Measurements from ENCODE around the gene HCAR1.

The HCAR1 gene

DNA sequence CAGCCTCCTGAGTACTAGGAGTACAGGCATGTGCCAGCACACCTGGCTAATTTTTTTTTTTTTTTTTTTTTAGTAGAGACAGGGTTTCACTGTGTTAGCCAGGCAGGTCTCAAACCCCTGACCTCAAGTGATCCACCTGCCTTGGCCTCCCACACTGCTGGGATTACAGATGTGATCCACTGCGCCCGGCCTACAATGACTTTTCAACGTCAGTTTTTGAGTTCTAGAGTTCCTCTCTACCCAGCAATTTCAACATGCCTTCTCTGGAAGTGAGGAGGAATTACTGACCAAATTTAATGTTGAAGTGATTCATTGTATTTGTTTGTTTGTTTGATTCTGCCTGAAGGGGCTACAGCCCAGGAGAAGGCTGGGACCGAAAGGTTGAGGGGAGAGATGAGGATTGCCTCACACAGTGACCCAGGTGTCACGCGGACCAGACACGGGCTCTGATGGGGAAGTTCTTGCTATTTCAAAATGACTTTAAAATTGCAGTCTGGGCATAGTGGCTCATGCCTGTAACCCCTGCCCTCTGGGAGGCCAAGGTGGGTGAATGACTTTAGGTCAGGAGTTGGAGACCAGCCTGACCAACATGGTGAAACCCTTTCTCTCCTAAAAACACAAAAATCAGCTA, 13.4 kb upstream of the HCAR1 start:
- Histone ChIP-seq H3K9me3 (ENCODE audit: control insufficient read depth in 1 of 2, low read length in 2 of 2) (no peaks in the 10 kb centered on the region), H3K4me1 (ENCODE audit: control insufficient read depth in 1 of 2, insufficient read depth in 2 of 2, low read length in 2 of 2) (no peaks in the 10 kb centered on the region), H3K4me3 (ENCODE audit: low read depth in 1 of 2, low read length in 2 of 2) (no peak overlapping the region), H3K36me3 (ENCODE audit: control insufficient read depth in 1 of 2, insufficient read depth in 2 of 2, low read length in 2 of 2) (no peaks in the 10 kb centered on the region), H3K9ac (ENCODE audit: low read depth in 1 of 2, low read length in 2 of 2) (no peak overlapping the region), H3K27me3 (ENCODE audit: control insufficient read depth in 1 of 2, insufficient read depth in 2 of 2, low read length in 2 of 2) (no peaks in the 10 kb centered on the region), H3K27ac (ENCODE audit: low read depth, low read length) (no peak overlapping the region)

DNA sequence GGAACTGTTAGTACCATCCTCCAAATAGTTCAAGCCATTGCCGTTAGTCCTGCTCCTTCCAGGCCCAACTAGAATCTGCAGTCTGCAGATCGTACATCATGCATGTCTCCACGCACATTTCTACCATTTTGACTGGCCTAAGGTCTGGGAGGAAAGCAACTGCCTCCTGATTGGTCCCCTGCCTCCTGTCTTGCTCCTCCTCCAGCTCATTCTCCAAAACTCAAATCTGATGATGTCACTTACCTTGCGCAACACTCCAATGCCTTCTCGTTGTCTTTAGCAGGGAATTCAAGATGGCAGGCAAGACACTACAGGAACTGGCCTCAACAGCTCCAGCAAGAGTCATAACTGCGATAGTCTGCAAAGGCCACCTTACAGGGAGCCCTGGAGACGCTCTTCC, 9.7 kb upstream of the HCAR1 start:
- Histone ChIP-seq H3K27me3 (ENCODE audit: control insufficient read depth in 1 of 2, insufficient read depth in 2 of 2, low read length in 2 of 2) (no peaks in the 10 kb centered on the region), H3K4me1 (ENCODE audit: control insufficient read depth in 1 of 2, insufficient read depth in 2 of 2, low read length in 2 of 2) (no peaks in the 10 kb centered on the region), H3K9ac (ENCODE audit: low read depth in 1 of 2, low read length in 2 of 2) (no peak overlapping the region), H3K9me3 (ENCODE audit: control insufficient read depth in 1 of 2, low read length in 2 of 2) (no peaks in the 10 kb centered on the region), H3K4me3 (ENCODE audit: low read depth in 1 of 2, low read length in 2 of 2) (no peak overlapping the region), H3K27ac (ENCODE audit: low read depth, low read length) (no peak overlapping the region), H3K36me3 (ENCODE audit: control insufficient read depth in 1 of 2, insufficient read depth in 2 of 2, low read length in 2 of 2) (no peaks in the 10 kb centered on the region)

DNA sequence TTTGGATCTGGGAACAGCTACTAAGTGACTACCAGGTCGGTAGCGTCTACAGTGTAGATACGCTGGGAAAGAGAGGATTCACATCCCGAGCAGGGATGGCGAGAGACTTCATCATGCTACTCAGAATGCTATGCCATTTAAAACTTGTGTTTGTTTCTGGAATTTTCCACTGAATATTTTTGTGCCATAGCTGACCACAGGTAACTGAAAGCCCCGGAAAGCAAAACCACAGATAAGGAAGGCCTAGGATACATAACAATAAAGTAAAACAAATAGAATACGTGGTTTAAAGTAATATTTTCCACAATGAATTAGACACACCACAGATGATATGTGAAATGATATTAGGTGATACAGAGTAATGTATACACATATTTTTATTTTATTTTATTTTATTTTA, 7.9 kb upstream of the HCAR1 start:
- Histone ChIP-seq H3K4me1 (ENCODE audit: control insufficient read depth in 1 of 2, insufficient read depth in 2 of 2, low read length in 2 of 2) (no peaks in the 10 kb centered on the region), H3K9me3 (ENCODE audit: control insufficient read depth in 1 of 2, low read length in 2 of 2) (no peaks in the 10 kb centered on the region), H3K36me3 (ENCODE audit: control insufficient read depth in 1 of 2, insufficient read depth in 2 of 2, low read length in 2 of 2) (no peaks in the 10 kb centered on the region), H3K4me3 (ENCODE audit: low read depth in 1 of 2, low read length in 2 of 2) (no peak overlapping the region), H3K9ac (ENCODE audit: low read depth in 1 of 2, low read length in 2 of 2) (no peak overlapping the region), H3K27me3 (ENCODE audit: control insufficient read depth in 1 of 2, insufficient read depth in 2 of 2, low read length in 2 of 2) (no peaks in the 10 kb centered on the region), H3K27ac (ENCODE audit: low read depth, low read length) (no peak overlapping the region)

DNA sequence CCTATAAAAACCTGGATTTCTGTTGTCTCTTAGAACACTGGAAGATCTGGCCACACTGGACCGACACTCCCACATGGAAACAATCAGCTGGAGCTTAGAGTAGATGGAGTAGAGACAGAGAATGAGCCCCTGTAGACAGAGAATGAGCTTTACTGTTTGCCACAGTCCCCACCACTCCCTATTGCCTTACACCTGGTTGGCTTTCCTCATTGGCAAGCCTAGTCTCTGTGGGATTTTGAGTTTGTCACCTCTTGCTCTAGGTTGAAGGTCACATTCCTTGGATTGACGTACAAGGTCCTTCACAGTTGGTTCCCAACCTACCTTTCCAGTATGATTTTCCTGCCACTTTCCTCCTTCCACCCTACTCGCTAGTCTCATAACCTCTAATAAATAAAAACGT, 2.0 kb upstream of the HCAR1 start:
- Histone ChIP-seq H3K4me1 (ENCODE audit: control insufficient read depth in 1 of 2, insufficient read depth in 2 of 2, low read length in 2 of 2) (no peaks in the 10 kb centered on the region), H3K27ac (ENCODE audit: low read depth, low read length) (no peak overlapping the region), H3K27me3 (ENCODE audit: control insufficient read depth in 1 of 2, insufficient read depth in 2 of 2, low read length in 2 of 2) (no peaks in the 10 kb centered on the region), H3K9ac (ENCODE audit: low read depth in 1 of 2, low read length in 2 of 2) (no peak overlapping the region), H3K9me3 (ENCODE audit: control insufficient read depth in 1 of 2, low read length in 2 of 2) (no peaks in the 10 kb centered on the region), H3K4me3 (ENCODE audit: low read depth in 1 of 2, low read length in 2 of 2) (no peak overlapping the region), H3K36me3 (ENCODE audit: control insufficient read depth in 1 of 2, insufficient read depth in 2 of 2, low read length in 2 of 2) (no peaks in the 10 kb centered on the region)

DNA sequence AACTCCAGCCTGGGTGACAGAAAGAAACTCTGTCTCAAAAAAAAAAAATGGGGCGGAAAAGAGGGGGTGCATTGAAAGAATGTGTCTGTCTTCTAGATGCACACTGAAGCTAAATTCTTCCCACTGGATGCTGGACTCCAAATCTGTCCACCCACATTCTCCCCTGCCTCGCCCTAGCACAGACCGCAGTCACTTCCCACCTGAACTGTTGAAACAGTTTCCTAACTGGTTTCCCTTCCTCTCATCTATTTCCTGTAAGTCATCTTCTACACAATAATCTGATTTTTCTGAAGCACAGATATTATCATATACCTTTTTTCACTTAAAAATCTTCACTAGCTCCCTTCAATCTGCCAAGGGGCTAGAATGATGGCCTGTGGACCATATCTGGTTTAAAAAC, 1.5 kb upstream of the HCAR1 start:
- no peaks in the 10 kb centered on the region for H3K9me3 ChIP-seq (ENCODE audit: control insufficient read depth in 1 of 2, low read length in 2 of 2)
- H3K9ac ChIP-seq (ENCODE audit: low read depth in 1 of 2, low read length in 2 of 2) = no peak overlapping the region
- no peak overlapping the region for H3K4me3 ChIP-seq (ENCODE audit: low read depth in 1 of 2, low read length in 2 of 2)
- H3K4me1 ChIP-seq (ENCODE audit: control insufficient read depth in 1 of 2, insufficient read depth in 2 of 2, low read length in 2 of 2) = no peaks in the 10 kb centered on the region
- no peaks in the 10 kb centered on the region for H3K36me3 ChIP-seq (ENCODE audit: control insufficient read depth in 1 of 2, insufficient read depth in 2 of 2, low read length in 2 of 2)
- no peaks in the 10 kb centered on the region for H3K27me3 ChIP-seq (ENCODE audit: control insufficient read depth in 1 of 2, insufficient read depth in 2 of 2, low read length in 2 of 2)
- no peak overlapping the region for H3K27ac ChIP-seq (ENCODE audit: low read depth, low read length)

DNA sequence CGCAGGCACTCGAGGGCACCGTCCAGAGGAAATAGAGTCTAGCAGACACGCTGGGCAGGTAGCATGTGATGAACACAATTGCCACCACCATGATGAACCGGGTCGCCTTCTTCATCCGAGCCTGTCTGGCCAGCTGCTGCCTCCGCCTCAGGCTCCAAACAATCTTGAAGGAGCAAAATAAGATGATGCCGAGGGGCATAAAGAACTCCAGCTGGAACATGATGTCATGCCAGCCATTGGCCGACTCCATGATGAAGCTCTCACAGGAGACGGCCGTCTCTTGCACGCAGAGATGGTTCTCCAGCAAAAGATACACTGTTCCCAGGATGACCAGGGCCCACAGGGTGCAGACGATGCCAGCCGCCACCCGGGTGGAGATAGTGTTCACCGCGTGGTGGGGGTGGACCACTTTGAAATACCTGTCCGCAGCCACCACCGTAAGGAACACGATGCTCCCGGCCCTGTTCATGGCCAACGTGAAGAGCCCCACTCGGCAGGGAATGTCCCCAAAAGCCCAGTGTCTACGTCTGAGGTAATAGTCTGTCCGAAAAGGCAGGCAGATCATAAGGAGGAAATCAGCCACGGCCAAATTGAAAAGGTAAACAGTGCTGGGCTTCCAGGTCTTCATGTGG, 945 bp downstream of the HCAR1 start:
- Histone ChIP-seq H3K4me1 (ENCODE audit: control insufficient read depth in 1 of 2, insufficient read depth in 2 of 2, low read length in 2 of 2) (no peaks in the 10 kb centered on the region), H3K9ac (ENCODE audit: low read depth in 1 of 2, low read length in 2 of 2) (no peak overlapping the region), H3K9me3 (ENCODE audit: control insufficient read depth in 1 of 2, low read length in 2 of 2) (no peaks in the 10 kb centered on the region), H3K27ac (ENCODE audit: low read depth, low read length) (no peak overlapping the region), H3K4me3 (ENCODE audit: low read depth in 1 of 2, low read length in 2 of 2) (no peak overlapping the region), H3K36me3 (ENCODE audit: control insufficient read depth in 1 of 2, insufficient read depth in 2 of 2, low read length in 2 of 2) (no peaks in the 10 kb centered on the region), H3K27me3 (ENCODE audit: control insufficient read depth in 1 of 2, insufficient read depth in 2 of 2, low read length in 2 of 2) (no peaks in the 10 kb centered on the region)

DNA sequence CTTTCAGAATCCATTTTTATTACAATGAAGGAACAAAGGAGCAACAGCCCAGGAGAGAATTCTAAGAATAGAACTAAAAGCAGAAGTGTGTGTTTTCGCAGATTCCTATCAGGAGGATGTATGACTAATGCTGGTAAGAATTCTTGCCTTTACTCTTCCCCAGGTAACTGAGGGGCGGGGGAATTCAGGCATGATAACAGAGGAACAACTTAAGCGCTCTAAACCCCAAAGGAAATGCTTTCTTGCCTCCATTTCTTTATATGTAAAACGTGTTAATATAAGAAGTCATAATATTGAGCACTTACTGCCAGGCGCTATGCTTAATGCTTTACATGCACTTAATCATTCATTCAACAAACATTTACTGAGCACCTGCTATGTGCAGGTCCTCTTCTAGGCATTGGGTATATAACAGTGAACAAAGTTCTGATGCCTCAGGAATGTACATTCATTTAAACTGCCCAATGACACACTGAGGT, 4.5 kb downstream of the HCAR1 start:
- Histone ChIP-seq H3K4me1 (ENCODE audit: control insufficient read depth in 1 of 2, insufficient read depth in 2 of 2, low read length in 2 of 2) (peaks cover 1 to 3% of the 10 kb centered on the region in 2 donors), H3K4me3 (ENCODE audit: low read depth in 1 of 2, low read length in 2 of 2) (no peak overlapping the region), H3K27me3 (ENCODE audit: control insufficient read depth in 1 of 2, insufficient read depth in 2 of 2, low read length in 2 of 2) (no peaks in the 10 kb centered on the region), H3K27ac (ENCODE audit: low read depth, low read length) (no peak overlapping the region), H3K36me3 (ENCODE audit: control insufficient read depth in 1 of 2, insufficient read depth in 2 of 2, low read length in 2 of 2) (no peaks in the 10 kb centered on the region), H3K9me3 (ENCODE audit: control insufficient read depth in 1 of 2, low read length in 2 of 2) (no peaks in the 10 kb centered on the region), H3K9ac (ENCODE audit: low read depth in 1 of 2, low read length in 2 of 2) (no peak overlapping the region)

DNA sequence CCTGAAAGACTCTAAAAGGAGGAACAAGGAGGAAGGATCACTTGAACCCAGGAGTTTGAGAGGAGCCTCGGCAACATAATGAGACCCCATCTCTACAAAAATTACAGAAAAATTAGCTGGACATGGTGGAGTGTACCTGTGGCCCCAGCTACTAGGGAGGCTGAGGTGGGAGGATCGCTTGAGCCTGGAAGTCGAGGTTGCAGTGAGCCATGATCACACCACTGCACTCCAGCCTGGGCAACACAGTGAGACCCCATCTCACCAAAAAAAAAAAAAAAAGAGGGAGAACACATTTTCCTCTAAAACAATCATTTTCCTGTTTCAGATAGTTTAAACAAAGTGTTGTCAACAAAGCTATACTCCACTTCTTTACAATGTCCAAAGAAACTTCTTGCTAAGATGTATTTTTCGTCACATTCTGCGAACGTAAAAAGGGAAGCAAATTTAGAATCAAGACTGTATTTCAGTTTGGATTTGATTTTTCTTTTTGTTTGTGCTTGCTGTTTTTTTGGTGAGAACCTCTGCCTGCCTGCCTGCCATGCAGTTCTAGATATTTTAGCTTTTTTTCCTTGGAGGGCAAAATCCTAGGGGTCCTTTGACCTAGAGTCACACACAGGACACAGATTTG, 5.1 kb downstream of the HCAR1 start:
- Histone ChIP-seq H3K36me3 (ENCODE audit: control insufficient read depth in 1 of 2, insufficient read depth in 2 of 2, low read length in 2 of 2) (no peaks in the 10 kb centered on the region), H3K9ac (ENCODE audit: low read depth in 1 of 2, low read length in 2 of 2) (no peak overlapping the region), H3K27ac (ENCODE audit: low read depth, low read length) (no peak overlapping the region), H3K4me1 (ENCODE audit: control insufficient read depth in 1 of 2, insufficient read depth in 2 of 2, low read length in 2 of 2) (peaks cover 3 to 4% of the 10 kb centered on the region in 2 donors), H3K4me3 (ENCODE audit: low read depth in 1 of 2, low read length in 2 of 2) (no peak overlapping the region), H3K9me3 (ENCODE audit: control insufficient read depth in 1 of 2, low read length in 2 of 2) (no peaks in the 10 kb centered on the region), H3K27me3 (ENCODE audit: control insufficient read depth in 1 of 2, insufficient read depth in 2 of 2, low read length in 2 of 2) (no peaks in the 10 kb centered on the region)

DNA sequence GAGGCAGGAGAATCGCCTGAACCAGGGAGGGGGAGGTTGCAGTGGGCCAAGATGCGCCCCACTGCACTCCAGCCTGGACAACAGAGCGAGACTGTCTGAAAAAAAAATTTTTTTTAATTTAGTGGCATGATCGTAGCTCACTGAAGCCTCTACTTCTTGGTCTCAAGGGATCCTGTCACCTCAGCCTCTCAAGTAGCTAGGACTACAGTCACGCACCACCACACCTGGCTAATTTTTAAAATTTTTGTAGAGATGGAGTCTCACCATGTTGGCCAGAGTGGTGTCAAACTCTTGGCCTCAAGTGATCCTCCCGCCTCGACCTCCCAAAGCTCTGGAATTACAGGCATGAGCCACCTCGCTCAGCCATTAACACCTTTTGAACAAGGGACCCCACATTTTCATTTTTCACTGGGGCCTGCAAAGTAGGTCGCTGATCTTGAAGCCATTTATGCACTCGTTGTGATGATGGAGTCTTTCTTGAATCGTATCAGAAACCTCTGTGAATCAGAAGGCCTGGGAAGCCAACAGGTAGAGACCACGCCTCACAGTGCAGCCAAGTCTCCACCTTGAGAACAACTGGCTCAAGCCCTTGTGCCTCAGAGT, 5.9 kb downstream of the HCAR1 start:
- Histone ChIP-seq H3K9me3 (ENCODE audit: control insufficient read depth in 1 of 2, low read length in 2 of 2) (no peaks in the 10 kb centered on the region), H3K4me1 (ENCODE audit: control insufficient read depth in 1 of 2, insufficient read depth in 2 of 2, low read length in 2 of 2) (peaks cover 3 to 4% of the 10 kb centered on the region in 2 donors), H3K9ac (ENCODE audit: low read depth in 1 of 2, low read length in 2 of 2) (no peak overlapping the region), H3K27ac (ENCODE audit: low read depth, low read length) (no peak overlapping the region), H3K36me3 (ENCODE audit: control insufficient read depth in 1 of 2, insufficient read depth in 2 of 2, low read length in 2 of 2) (no peaks in the 10 kb centered on the region), H3K4me3 (ENCODE audit: low read depth in 1 of 2, low read length in 2 of 2) (no peak overlapping the region), H3K27me3 (ENCODE audit: control insufficient read depth in 1 of 2, insufficient read depth in 2 of 2, low read length in 2 of 2) (no peaks in the 10 kb centered on the region)

DNA sequence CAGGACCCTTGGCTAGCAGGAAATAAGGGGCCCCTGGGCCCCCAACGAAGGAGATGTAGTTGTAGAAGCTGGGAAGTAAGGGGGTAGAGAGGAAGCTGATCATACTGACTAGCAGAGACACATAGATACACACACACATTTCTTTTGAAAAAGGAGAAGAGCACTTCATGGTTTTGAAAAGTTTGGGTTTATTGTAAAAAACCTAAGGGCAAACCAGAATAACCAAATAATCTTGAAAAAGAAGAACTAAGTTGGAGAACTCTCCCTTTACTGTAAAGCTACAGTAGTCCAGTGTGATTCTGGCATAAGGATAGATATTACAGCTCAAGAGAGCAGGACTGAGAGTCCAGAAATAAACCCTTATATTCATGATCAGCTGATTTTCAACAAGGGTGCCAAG, 8.3 kb downstream of the HCAR1 start:
- no peak overlapping the region for H3K9ac ChIP-seq (ENCODE audit: low read depth in 1 of 2, low read length in 2 of 2)
- H3K36me3 ChIP-seq (ENCODE audit: control insufficient read depth in 1 of 2, insufficient read depth in 2 of 2, low read length in 2 of 2) = no peaks in the 10 kb centered on the region
- no peaks in the 10 kb centered on the region for H3K9me3 ChIP-seq (ENCODE audit: control insufficient read depth in 1 of 2, low read length in 2 of 2)
- no peaks in the 10 kb centered on the region for H3K27me3 ChIP-seq (ENCODE audit: control insufficient read depth in 1 of 2, insufficient read depth in 2 of 2, low read length in 2 of 2)
- H3K4me3 ChIP-seq (ENCODE audit: low read depth in 1 of 2, low read length in 2 of 2) = no peak overlapping the region
- peaks cover 3 to 4% of the 10 kb centered on the region in 2 donors for H3K4me1 ChIP-seq (ENCODE audit: control insufficient read depth in 1 of 2, insufficient read depth in 2 of 2, low read length in 2 of 2)
- no peak overlapping the region for H3K27ac ChIP-seq (ENCODE audit: low read depth, low read length)

Measured in duodenal mucosa (tissue), 2 donors.